Hepatocyte (in vitro differentiated cells): ENCODE data around the gene ARHGAP26.

Source experiments
- CTCF ChIP-seq: fragments of 200-600 bp; sonication (generic); IDR thresholded peaks from 2 replicates; pipeline ENCODE4 v1.5.1; 2016; ENCODE audit warnings: antibody characterized with exemption, mild to moderate bottlenecking; ENCODE audit not compliant: poor library complexity
- EZH2 ChIP-seq: fragments of 200-600 bp; sonication (generic); IDR thresholded peaks from 2 replicates; pipeline ENCODE4 v1.6.1; 2016; ENCODE audit warnings: antibody characterized with exemption, mild to moderate bottlenecking, borderline replicate concordance
- EZH2phosphoT487 ChIP-seq: fragments of 200-600 bp; sonication (generic); IDR thresholded peaks from one replicate; pipeline ENCODE4 v1.6.1; 2018; ENCODE audit warnings: antibody characterized with exemption, mild to moderate bottlenecking, low read depth, moderate library complexity; ENCODE audit not compliant: unreplicated experiment, severe bottlenecking

GRCh38 chr5:143237664-143238063 lies 467.5 kb downstream of the ARHGAP26 start:
- no peak for TF ChIP-seq CTCF
- no peak for TF ChIP-seq EZH2phosphoT487
- TF ChIP-seq EZH2, result no peak
